Measurements from ENCODE around the gene PDLIM3. TPM values are rescaled to one million over a fixed set of nuclear protein-coding genes. Genes with fewer than 3 reads are reported as not detected.

The PDLIM3 gene
- polyA plus RNA-seq, 1 of the 3 experiments (the other 2 are of a cell fraction): 0.08 TPM

- no peak overlapping the region for H3K9ac ChIP-seq
- DNase-seq: peak; percentile 52
- peaks cover 5 to 15% of the 10 kb centered on the region in 2 experiments; a peak in 3 of 4 replicates for H3K4me1 ChIP-seq (ENCODE audit: control insufficient read depth in 1 of 2, insufficient read depth in 2 of 2, low read depth in 1 of 2, low read length in 1 of 2)
- H3K4me2 ChIP-seq: no peak overlapping the region
- H2AFZ ChIP-seq (ENCODE audit: low read depth): peak overlapping the region; percentile 66; the same call in 1 of the 2 replicates
- H3K9me2 ChIP-seq: no peaks in the 10 kb centered on the region
- peak overlapping the region in 1 of 2 experiments; percentile 71; a peak in 2 of 4 replicates for H3K27ac ChIP-seq (ENCODE audit: low read depth in 2 of 2, low read length in 1 of 2)
- H4K20me1 ChIP-seq (ENCODE audit: insufficient read depth): no peaks in the 10 kb centered on the region
- POLR2A ChIA-PET: no interaction called here
- H3K27me3 ChIP-seq (ENCODE audit: insufficient read depth): no peaks in the 10 kb centered on the region
- WGBS (ENCODE audit: low lambda C conversion rate): 64% methylated on average over 8 of the region's 8 CpGs
- H3K36me3 ChIP-seq (replicated peaks in 1 of 2; ENCODE audit: control insufficient read depth in 1 of 2, insufficient read depth in 2 of 2, low read length in 1 of 2): no peaks in the 10 kb centered on the region
- H3F3A ChIP-seq (replicated peaks; ENCODE audit: insufficient read depth): no peaks in the 10 kb centered on the region
- no peak overlapping the region for H3K4me3 ChIP-seq (ENCODE audit: low read depth in 2 of 2, low read length in 1 of 2)
- TF ChIP-seq NFIC (IDR thresholded peaks at IDR 0.05; ENCODE audit: borderline replicate concordance): no peak
- peak in 1 of 2 experiments; percentile 43; a peak in 1 of 4 replicates for TF ChIP-seq EP300 (IDR thresholded peaks at IDR 0.05; ENCODE audit: borderline replicate concordance in 1 of 2, low read depth in 1 of 2, low read length in 1 of 2)
- no peak for TF ChIP-seq IRF3 (IDR thresholded peaks at IDR 0.05; ENCODE audit: low read depth, low read length)
- TF ChIP-seq MEF2A (IDR thresholded peaks at IDR 0.05; ENCODE audit: borderline replicate concordance, low read depth): no peak
- TF ChIP-seq GATA2 (CRISPR knock-in tag; IDR thresholded peaks at IDR 0.05): peak; percentile 37
- no peaks in the 10 kb centered on the region for H3K9me3 ChIP-seq
- no peaks in the 10 kb centered on the region for H3K79me2 ChIP-seq (ENCODE audit: insufficient read depth)
- CTCF ChIA-PET: interaction anchor here (0.6 to 1.9 kb wide), 4 partner anchors 9 to 461 kb away, joined by 3 to 11 read pairs (median 4); no protein-coding TSS in a partner anchor
These were observed 41.9 kb upstream of the PDLIM3 start for GRCh38 chr4:185576962-185577950.

- POLR2A ChIA-PET: no interaction called here
- H3K79me2 ChIP-seq (ENCODE audit: insufficient read depth): no peaks in the 10 kb centered on the region
These were observed 41.1 kb upstream of the PDLIM3 start for GRCh38 chr4:185576314-185576961.

More at GRCh38 chr4:185576314-185576961, 41.1 kb upstream of the PDLIM3 start:
- no peak for DNase-seq
- no peaks in the 10 kb centered on the region for H3K36me3 ChIP-seq (replicated peaks in 1 of 2; ENCODE audit: control insufficient read depth in 1 of 2, insufficient read depth in 2 of 2, low read length in 1 of 2)
- no peak overlapping the region for H3K9ac ChIP-seq
- H3K4me2 ChIP-seq: no peak overlapping the region
- peak overlapping the region in 1 of 2 experiments; percentile 71; a peak in 2 of 4 replicates for H3K27ac ChIP-seq (ENCODE audit: low read depth in 2 of 2, low read length in 1 of 2)
- peaks cover 5 to 19% of the 10 kb centered on the region in 2 experiments; a peak in 3 of 4 replicates for H3K4me1 ChIP-seq (ENCODE audit: control insufficient read depth in 1 of 2, insufficient read depth in 2 of 2, low read depth in 1 of 2, low read length in 1 of 2)
- H3K9me2 ChIP-seq: no peaks in the 10 kb centered on the region
- no peaks in the 10 kb centered on the region for H3K27me3 ChIP-seq (ENCODE audit: insufficient read depth)
- H4K20me1 ChIP-seq (ENCODE audit: insufficient read depth): no peaks in the 10 kb centered on the region
- H3F3A ChIP-seq (replicated peaks; ENCODE audit: insufficient read depth): no peaks in the 10 kb centered on the region
- H3K4me3 ChIP-seq (ENCODE audit: low read depth in 2 of 2, low read length in 1 of 2): no peak overlapping the region
- H2AFZ ChIP-seq (ENCODE audit: low read depth): peak overlapping the region; percentile 66; the same call in 1 of the 2 replicates
- TF ChIP-seq RXRA (IDR thresholded peaks at IDR 0.05; ENCODE audit: borderline replicate concordance, low read depth): no peak
- no peak for TF ChIP-seq SIN3A (IDR thresholded peaks at IDR 0.05; ENCODE audit: borderline replicate concordance, low read depth, low read length)
- no peak for TF ChIP-seq TAF1 (IDR thresholded peaks at IDR 0.05; ENCODE audit: borderline replicate concordance, low read depth, low read length)
- no peak for TF ChIP-seq USF1 (IDR thresholded peaks at IDR 0.05; ENCODE audit: borderline replicate concordance, low read depth)
- no peak for TF ChIP-seq IRF3 (IDR thresholded peaks at IDR 0.05; ENCODE audit: low read depth, low read length)
- TF ChIP-seq RAD21 (IDR thresholded peaks at IDR 0.05; ENCODE audit: low read length): no peak
- TF ChIP-seq MEF2A (IDR thresholded peaks at IDR 0.05; ENCODE audit: borderline replicate concordance, low read depth): no peak
- TF ChIP-seq MAX (IDR thresholded peaks at IDR 0.05; ENCODE audit: low read depth): no peak
- no peak for TF ChIP-seq TCF12 (IDR thresholded peaks at IDR 0.05)
- no peak for TF ChIP-seq FOXJ3 (CRISPR knock-in tag; IDR thresholded peaks at IDR 0.05)
- no peak for TF ChIP-seq MXI1 (IDR thresholded peaks at IDR 0.05; ENCODE audit: low read depth, low read length)
- no peak for TF ChIP-seq RFX5 (IDR thresholded peaks at IDR 0.05; ENCODE audit: low read length)
- no peak for TF ChIP-seq ZBTB33 (IDR thresholded peaks at IDR 0.05; ENCODE audit: borderline replicate concordance, low read depth)
- TF ChIP-seq EP300 (IDR thresholded peaks at IDR 0.05; ENCODE audit: borderline replicate concordance in 1 of 2, low read depth in 1 of 2, low read length in 1 of 2): no peak
- no peak for TF ChIP-seq TEAD4 (IDR thresholded peaks at IDR 0.05; ENCODE audit: borderline replicate concordance, insufficient read depth)
- CTCF ChIA-PET: interaction anchor here (0.6 to 1.9 kb wide), 4 partner anchors 10 to 462 kb away, joined by 3 to 11 read pairs (median 4); no protein-coding TSS in a partner anchor
- no peaks in the 10 kb centered on the region for H3K9me3 ChIP-seq
- WGBS (ENCODE audit: low lambda C conversion rate): 87% methylated on average over 9 of the region's 9 CpGs
